Measurements from ENCODE around the gene LDAF1.
"Not testable (repeated sequence)": the region's sequence is repeated elsewhere in the genome, so short reads cannot be mapped to it uniquely, and the experiment has no call there.

The LDAF1 gene

DNA sequence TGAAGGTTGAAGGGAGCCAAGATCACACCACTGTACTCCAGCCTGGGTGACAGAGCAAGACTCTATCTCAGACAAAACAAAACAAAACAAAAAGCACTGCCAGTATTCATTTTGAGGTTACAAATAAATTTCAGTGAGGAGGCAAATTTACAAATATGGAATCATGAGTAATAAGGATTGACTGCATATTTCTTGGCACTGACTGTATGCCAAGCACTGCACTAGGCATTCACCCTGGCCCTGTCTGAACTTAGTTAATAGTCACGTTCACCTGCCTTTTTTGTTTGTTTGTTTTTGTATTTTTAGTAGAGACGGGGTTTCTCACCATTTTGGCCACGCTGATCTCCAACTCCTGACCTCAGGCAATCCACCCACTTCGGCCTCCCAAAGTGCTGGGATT is 5.1 kb downstream of the LDAF1 start:
- DNase-seq: no peak

DNA sequence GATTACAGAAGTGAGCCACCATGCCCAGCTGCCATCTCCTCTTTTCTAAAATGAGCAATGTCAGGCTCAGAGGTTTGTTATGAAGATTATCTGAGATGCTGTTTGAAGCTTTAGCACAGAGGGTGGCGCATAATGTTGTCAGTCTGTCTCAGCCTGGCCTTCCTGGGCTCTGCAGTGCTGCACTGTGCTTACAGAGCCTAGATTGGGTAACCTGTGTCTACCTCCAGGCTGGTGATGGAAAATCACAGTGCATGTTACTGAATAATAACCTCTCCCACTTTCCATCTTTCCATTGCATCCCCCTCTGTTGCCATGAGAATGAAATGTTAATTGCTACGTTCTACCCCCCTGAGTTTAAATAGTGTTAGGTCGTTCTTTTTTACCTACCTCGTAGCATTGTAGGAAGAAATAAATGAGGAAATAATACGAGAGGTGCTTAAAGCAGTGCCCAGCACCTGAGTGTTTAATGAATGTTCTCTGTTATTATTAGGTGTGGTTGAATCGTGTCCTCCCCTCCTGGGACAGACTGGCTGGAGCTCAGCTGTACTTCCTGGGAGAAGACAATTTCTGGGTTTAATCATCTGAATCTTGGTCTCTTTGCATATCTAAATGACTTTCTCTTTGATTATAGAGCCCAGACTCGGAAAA is 6.2 kb downstream of the LDAF1 start:
- DNase-seq: no peak

DNA sequence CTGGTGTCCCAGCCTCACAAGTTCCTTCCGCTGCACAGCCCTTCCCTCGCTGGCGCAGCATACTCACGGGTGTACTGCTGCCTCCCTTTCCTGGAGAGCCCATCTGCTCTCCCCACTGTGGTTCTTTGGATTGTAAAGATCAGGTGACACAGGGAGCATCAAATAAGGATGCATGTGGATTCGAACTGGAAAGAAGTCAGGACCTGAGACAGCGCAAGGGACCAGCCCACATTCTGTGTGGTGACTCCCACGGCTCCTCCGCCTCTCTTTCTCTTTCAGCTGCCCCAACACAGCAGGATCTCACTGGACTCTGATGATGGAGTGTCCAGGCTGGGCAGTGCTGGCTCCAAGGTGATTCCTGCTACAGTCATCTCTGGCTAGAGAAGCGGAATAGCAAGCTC is 8.1 kb downstream of the LDAF1 start:
- DNase-seq: no peak

DNA sequence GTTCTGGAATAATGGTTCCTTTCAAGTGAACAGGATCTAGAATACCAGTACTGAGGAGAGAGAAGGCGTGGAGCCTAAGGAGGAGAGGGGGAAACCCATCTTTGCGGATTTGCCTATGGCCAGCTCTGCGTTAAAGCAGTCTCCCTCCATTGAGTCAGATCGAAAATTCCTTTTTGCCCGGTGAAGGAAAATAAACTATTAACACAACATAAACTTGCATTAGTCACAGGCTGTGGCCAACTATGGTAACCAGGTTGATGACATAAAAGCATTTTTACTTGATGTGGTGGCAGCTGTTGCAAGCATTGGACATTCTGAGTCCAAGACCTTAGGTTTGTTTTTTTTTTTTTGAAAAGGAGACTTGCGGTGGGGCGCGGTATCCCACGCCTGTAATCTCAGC is 8.9 kb downstream of the LDAF1 start:
- no peak for DNase-seq

DNA sequence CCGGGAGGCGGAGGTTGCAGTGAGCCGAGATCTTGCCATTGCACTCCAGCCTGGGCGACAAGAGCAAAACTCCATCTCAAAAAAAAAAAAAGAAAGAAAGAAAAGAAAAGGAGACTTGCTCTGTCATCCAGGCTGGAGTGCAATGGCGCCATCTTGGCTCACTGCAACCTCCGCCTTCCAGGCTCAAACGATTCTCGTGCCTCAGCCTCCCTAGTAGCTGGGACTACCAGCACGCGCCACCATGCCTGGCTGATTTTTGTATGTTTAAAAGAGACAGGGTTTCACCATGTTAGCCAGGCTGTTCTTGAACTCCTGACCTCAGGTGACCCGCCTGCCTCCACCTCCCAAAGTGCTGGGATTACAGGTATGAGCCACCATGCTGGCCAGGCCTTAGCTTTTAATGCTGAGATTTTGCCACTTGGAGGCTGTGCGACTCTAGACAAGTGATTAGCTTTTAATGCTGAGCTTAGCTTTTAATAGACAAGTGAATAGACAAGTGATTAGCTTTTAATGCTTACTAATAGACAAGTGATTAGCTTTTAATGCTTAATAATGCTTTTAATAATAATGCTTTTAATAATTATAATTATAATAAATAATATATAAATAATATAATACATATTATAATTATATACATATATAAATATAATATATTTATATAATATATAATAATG is 9.6 kb downstream of the LDAF1 start:
- no peak for DNase-seq

DNA sequence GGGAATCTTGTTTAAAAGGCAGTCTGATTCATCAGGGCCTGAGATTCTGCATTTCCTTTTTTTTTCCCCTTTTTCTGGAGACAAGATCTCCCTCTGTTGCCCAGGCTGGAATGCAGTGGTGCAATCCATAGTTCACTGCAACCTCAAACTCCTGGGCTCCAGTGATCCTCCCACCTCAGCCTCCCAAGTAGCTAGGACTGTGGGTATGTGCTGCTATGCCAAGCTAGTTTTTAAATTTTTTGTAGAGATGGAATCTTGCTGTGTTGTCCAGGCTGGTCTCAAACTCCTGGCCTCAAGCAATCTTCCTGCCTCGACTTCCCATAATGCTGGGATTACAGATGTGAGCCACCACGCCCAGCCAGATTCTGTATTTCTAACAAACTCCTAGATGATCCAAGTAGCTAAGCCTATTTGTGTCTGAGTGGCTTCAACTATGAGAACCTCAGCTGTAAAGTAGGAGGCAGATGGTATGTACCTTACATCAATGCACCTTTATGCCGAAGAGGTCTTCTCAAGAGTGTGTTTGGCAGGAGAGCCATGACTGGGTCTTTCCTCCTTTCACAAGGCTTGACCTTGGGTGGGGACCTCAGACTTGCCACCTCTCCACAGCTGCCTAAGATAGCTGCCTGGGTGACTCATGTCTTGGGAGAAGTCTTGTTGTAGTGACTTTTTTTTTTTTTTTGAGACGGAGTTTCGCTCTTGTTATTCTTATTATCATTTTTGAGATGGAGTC is 10.9 kb downstream of the LDAF1 start:
- DNase-seq: no peak

DNA sequence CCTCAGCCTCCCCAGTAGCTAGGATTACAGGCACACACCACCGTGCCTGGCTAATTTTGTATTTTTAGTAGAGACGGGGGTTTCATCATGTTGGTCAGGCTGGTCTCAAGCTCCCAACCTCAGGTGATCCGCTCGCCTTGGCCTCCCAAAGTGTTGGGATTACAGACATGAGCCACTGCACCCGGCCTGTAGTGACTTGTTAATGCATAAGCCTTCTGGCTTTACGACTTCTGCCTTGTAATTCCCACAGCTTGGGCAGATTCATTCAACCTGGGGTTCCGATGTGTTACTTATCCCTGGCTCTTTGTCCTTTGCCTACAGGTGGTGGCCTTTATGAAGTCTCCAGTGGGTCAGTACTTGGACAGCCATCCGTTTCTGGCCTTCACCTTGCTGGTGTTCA is 11.6 kb downstream of the LDAF1 start:
- not testable (repeated sequence) for DNase-seq

DNA sequence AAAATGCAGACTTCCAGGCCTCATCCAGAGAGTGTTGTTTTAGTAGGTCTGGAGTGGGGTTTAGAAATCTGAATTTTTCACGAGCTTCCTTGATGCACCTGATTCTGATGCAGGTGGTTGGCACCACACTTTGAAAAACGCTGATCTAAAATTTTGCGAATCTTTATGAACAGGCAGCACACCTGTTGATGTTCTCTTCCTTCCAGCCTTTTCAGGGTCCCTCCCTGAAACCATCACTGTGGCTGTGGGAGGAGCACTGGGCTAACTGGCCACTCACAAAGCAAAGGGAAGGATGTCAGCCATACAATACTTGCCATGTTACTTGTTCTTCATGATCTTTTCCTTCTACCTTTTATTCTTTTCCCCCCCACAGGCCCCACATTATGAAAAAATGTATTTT is 14.2 kb downstream of the LDAF1 start:
- DNase-seq: no peak

DNA sequence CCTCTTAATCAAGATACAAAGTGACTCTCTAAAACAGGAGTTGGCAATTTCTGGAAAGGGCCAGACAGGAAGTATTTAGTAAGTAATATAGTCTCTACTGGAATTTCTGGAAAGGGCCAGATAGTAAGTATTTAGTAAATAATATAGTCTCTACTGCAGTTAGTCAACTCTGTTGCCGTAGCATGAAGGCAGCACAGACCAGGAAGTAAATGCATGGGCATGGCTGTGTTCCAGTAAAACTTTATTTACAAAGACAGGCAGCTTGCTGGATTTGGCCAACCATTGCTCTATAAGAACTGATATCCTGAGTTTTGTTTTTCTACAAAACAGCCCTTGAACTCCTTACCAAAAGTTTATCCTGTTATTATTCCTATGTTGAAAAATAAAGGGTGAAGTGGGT is 16.9 kb downstream of the LDAF1 start:
- DNase-seq: no peak

DNA sequence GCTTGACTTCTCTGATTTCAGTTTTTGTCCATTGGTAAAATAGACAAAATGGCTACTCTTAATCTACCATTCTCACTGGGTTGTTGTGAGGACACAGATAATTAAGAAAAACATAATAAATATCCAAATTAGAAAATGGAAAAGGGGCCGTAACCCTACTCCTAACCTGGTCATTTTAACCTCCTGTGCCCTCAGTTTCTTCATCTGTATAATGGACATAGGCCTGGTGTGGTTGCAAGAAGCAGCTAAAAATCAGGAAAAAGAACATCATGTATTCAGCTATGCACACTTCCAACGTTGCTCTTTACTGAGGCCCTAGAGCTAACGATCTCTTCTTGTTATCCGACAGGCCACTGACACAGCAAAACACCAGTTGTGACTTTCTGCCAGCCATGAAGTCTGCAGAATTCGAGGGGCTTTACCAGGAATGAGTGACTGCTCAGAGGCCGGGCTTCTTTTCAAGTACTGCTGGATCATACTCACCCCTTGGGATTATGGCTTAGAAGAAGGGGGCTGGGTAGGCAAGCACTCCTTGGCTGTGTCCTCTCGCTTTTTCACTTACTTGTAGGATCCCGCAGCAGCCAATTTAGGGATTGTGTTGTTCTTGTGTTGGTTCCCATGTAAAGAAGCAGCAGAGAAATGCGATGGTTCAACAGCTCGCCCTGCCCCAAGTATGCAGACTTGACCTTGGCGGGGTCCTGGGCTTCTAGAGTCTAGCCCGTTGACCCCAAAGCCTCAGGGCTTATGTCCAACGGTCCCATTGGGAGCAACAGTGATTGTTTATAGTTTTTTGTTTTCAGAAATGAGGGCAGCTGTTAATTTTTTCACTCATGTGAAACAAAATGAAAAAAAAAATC is 20.9 kb downstream of the LDAF1 start:
- DNase-seq: no peak

DNA sequence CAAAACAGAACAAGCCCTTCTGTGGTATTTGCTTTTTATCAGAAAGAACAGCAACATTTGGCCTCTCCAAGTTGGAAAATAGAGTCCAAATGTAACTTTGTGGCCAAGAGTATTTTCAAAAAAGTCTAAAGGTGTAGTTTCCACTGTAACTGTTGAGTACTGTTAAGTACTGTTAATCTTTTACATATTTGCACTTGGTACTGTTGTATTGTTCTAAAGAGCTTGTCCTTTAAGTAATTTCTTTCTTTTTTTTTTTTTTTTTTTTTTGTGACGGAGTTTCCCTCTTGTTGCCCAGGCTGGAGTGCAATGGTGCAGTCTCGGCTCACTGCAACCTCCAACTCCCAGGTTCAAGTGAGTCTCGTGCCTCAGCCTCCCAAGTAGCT is 21.5 kb downstream of the LDAF1 start:
- no peak for DNase-seq

DNA sequence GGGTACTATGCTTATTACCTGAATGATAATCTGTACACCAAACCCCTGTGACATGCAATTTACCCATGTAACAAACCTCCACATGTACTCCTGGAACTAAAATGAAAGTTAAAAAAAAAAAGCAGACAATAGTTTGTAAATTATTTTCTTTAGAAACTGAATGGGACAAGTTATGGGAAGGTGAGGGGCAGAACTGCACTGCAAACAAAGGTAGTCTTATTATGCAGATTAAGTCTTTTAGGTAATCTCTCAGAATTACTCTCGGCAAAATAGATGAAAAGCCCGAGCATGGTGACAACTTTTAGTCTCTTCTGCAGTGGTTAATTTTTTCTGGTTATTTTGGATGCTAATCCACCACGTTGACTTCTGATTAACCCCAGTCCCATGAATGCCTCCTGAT is 25.5 kb downstream of the LDAF1 start:
- no peak for DNase-seq

DNA sequence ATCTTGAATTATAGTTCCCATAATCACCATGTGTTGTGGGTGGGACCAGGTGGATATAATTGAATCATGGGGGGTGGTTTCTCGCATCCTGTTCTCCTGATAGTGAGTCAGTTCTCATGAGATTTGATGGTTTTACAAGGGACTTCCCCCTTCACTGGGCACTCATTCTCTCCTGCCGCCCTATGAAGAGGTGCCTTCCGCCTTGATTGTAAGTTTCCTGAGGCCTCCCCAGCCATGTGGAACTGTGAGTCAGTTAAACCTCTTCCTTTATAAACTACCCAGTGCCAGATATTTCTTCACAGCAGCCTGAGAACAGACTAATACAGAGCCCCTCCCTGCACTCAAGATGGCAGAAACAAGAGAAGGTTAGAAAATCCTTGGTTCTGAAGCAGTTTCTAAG is 26.4 kb downstream of the LDAF1 start:
- DNase-seq: peak; percentile 24

DNA sequence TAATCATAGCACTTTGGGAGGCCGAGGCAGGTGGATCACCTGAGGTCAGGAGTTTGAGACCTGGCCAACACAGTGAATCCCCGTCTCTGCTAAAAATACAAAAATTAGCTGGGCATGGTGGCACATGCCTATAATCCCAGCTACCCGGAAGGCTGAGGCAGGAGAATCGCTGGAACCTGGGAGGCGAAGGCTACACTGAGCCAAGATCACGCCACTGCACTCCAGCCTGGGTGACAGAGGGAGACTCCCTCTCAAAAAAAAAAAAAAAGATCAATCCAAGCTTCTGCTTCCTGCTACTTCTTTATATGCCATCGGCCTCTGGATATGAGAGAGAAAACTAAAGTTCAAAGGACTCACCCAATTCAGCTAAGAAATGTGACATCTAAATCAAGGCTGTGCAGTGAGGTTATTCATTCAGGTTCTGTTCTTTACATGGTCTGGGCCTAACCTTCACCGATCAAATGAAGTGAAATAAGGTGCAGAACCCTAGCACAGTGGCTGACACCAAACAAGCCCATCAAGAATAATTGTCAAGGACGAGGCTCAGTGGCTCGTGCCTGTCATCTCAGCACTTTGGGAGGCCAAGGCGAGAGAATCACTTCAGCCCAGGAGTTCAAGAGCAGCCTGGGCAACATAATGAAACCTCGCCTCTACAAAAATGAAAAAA is 27.3 kb downstream of the LDAF1 start:
- DNase-seq: no peak

DNA sequence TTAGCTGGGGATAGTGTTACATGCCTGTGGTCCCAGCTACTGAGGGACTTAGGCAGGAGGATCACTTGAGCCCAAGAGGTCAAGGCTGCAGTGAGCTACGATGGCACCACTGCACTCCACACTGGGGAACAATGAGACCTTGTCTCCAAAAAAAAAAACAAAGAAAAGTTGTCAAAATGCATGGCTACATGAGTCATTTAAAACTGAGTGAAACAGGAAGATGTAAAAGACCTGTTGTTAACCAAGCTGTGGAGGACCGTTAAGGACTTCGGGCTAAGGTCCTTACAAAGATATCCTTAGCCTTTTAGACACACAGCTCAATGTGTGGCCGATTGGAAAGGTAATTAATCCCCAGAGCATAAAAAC is 27.8 kb downstream of the LDAF1 start:
- DNase-seq: no peak

DNA sequence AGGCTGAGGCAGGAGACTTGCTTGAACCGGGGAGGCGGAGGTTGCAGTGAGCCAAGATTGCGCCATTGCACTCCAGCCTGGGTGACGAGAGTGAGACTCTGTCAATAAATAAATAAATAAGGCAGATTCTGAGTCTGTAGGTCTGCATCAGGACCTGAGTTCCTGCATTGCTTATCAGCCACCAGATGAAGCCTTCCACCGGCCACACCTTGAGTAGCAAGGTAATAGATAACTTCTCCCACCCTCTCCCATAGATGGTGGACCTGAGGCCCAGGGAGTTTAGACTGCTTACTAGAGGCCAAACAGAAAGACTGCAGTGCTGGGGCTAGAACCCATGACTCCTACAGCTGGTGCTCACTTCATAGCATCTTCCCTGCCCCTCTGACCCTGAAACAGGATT is 30.8 kb downstream of the LDAF1 start:
- no peak for DNase-seq

DNA sequence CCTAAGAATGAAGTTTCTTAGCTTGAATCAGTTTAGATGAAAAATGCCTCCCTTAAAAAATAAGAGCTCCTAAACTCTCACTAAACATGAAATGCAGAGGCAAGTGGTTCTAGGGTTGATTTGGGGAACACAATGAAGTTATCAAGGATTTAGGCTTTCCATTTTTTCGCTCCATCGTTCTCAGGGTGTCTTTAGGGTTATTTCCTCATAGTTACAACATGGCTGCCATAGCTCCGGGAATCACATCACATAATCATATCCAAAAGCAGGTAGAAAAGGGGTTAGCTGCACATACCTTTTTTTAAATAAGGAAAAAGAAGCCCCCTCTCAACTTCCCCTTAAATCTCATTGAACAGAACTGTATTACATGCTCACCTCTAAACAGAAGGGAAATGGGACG is 31.5 kb downstream of the LDAF1 start:
- DNase-seq: no peak

DNA sequence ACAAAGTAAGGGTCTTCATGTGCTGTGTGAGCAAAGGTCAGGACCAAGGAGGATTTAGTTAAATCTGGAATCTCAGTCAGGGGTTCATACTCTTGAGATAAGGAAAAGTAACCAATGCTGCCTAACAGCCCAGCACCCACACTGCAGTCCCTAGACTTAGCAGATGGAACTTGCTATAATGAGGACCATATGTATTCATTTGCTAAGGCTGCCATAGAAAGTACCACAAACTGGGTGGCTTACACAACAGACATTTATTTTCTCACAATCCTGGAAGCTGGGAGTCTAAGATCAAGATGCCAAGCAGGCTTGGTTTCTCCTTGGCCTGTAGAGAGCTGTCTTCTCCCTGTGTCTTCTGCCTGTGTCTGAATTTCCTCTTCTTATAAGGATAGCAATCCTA is 32.1 kb downstream of the LDAF1 start:
- no peak for DNase-seq

DNA sequence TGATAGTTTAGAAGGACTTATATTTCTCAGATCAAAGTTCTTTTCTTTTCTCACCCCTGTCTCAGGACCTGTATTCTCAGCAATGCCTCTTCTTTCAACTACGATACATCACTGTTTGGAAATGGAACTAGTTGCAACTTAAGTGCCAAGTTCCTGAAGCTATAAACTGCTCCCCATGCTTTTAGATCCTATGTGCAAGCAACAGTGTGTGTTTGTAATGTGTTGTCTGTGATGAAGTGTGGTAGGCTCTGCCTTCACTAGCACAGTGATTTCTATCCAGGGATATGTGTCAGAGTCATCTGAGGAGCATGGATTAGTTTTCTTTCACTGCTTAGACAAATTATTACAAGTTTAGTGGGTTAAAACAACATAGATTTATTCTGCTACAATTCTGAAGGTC is 34.5 kb downstream of the LDAF1 start:
- no peak for DNase-seq

DNA sequence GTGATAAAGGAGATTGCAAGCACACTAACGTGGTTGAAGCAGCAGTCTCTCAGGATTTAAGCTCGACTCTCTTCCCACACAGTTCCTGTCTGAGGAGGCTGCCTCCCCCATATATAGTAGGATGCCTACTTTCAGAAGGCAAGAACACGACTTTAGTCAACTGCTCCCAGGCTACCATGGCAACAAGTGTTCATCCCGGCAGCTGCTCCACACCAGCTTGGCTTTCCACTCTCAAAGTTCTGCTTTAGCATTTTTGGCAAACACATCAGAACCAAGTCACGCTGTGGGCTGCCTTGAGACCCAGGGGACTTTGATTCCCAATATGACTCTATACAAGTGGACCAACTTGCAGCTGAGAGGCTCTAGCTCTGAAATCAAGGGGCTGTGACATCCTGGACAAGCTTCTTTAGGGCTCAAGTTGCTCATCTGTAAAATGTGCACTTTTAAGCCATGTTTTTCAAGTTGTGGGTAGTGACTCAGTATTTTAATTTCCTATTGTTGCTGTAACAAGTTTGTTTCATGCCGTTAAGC is 36.4 kb downstream of the LDAF1 start:
- DNase-seq: no peak

DNA sequence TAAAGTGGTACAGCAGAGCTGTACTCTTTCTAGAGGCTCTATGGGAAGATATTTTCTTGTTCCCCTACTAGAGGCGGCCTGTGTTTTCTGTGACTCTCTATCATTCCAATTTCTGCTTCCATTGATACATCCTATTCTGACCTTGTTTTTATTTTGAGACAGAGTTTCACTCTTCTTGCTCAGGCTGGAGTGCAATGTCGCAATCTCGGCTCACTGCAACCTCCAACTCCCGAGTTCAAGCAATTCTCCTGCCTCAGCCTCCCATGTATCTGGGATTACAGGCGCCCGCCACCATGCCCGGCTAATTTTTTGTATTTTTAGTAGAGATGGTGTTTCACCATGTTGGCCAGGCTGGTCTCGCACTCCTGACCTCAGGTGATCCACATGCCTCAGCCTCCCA is 36.9 kb downstream of the LDAF1 start:
- DNase-seq: not testable (repeated sequence)

DNA sequence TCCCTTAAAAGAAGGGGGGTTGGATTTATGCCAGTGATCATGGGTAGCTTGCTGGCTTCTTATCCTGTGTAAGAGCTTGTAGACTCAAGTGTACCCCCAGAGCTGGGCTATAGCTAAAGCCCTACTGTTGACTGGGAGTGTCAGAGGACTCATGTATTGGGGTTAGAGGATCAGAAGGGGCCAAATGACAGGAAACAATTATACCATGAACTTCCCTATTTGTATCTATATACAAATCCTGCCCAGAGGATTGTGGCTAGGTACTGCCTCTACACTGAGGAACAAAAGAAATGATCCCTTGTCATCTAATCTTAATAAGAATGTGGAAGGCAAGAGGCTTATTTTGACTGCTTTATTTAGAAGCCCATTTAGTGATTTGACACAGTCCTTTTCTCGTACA is 38.6 kb downstream of the LDAF1 start:
- no peak for DNase-seq

DNA sequence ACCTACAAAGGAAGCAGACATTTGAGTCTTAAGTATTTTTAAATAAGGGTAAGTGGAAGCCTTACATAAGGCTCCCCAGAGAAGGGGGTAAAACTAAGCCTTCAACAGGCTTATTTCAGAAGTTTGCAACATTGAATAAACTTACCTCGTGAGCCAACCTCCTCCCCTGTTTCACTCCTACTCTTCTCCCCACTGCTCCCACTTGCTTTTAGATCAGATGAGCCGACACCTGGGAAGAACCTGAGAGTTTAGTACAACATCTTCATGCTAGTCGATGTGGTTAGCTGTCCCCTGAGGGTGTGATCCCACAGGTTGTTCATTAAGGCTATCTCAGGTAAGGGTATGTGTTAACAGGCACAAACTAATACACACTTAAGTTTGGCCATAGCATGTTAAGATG is 39.1 kb downstream of the LDAF1 start:
- no peak for DNase-seq
